NK-92 (cell line): ENCODE data around the gene TPP1.

ENCODE experiments used
- DNase-seq: peaks from one replicate; lab custom pipeline; 2025; ENCODE audit not compliant: unreplicated experiment; lab: John Stamatoyannopoulos, UW

Gene TPP1

GRCh38 chr11:6647836-6648235, 28.6 kb upstream of the TPP1 start:
- no peak for DNase-seq

- DNase-seq: no peak
Measured at GRCh38 chr11:6646918-6647679, 27.9 kb upstream of the TPP1 start.

- DNase-seq: no peak
Measured at GRCh38 chr11:6646576-6646917, 27.3 kb upstream of the TPP1 start.

- no peak for DNase-seq
Measured at GRCh38 chr11:6646071-6646470, 26.8 kb upstream of the TPP1 start.

- no peak for DNase-seq
Measured at GRCh38 chr11:6642957-6643356, 23.7 kb upstream of the TPP1 start.

- no peak for DNase-seq
Measured at GRCh38 chr11:6640985-6641701, 21.9 kb upstream of the TPP1 start.

GRCh38 chr11:6640036-6640984, 21.1 kb upstream of the TPP1 start:
- no peak for DNase-seq

GRCh38 chr11:6638429-6638828, 19.2 kb upstream of the TPP1 start:
- no peak for DNase-seq

- DNase-seq: no peak
Measured at GRCh38 chr11:6637871-6638270, 18.6 kb upstream of the TPP1 start.

GRCh38 chr11:6636480-6636879, 17.3 kb upstream of the TPP1 start:
- no peak for DNase-seq

GRCh38 chr11:6635082-6635932, 16.1 kb upstream of the TPP1 start:
- no peak for DNase-seq

GRCh38 chr11:6634534-6634933, 15.3 kb upstream of the TPP1 start:
- DNase-seq: no peak

GRCh38 chr11:6633422-6634408, 14.5 kb upstream of the TPP1 start:
- DNase-seq: no peak

- DNase-seq: no peak
Measured at GRCh38 chr11:6632116-6633073, 13.2 kb upstream of the TPP1 start.

GRCh38 chr11:6631361-6631890, 12.2 kb upstream of the TPP1 start:
- DNase-seq: no peak

- DNase-seq: no peak
Measured at GRCh38 chr11:6630632-6631291, 11.5 kb upstream of the TPP1 start.

GRCh38 chr11:6629892-6630631, 10.8 kb upstream of the TPP1 start:
- DNase-seq: no peak
